Measurements from ENCODE around the gene PKP4. TPM values are rescaled to one million over a fixed set of nuclear protein-coding genes. Genes with fewer than 3 reads are reported as not detected.
A peak's percentile ranks its signal among the peaks of the same experiment; 100 is the strongest.
"Not testable (repeated sequence)": the region's sequence is repeated elsewhere in the genome, so short reads cannot be mapped to it uniquely, and the experiment has no call there.

The PKP4 gene
- total RNA-seq, 1 experiment from 2014 or later: 62.8 TPM

GRCh38 chr2:158457826-158458616, 1.3 kb downstream of the PKP4 start:
- Histone ChIP-seq H3K36me3 (peaks cover 4% of the 10 kb centered on the region; the same call in 1 of the 2 replicates), H3K27me3 (no peaks in the 10 kb centered on the region), H3K27ac (peak overlapping the region; percentile 85), H3K4me1 (peaks cover 13% of the 10 kb centered on the region), H3K4me3 (peak overlapping the region; percentile 80), H3K9me3 (replicated peaks) (no peaks in the 10 kb centered on the region)
- DNase-seq: peak; percentile 78 to 79

GRCh38 chr2:158458617-158458920, 1.8 kb downstream of the PKP4 start:
- Histone ChIP-seq H3K36me3 (peaks cover 4% of the 10 kb centered on the region; the same call in 1 of the 2 replicates), H3K27me3 (no peaks in the 10 kb centered on the region), H3K9me3 (replicated peaks) (no peaks in the 10 kb centered on the region), H3K27ac (peak overlapping the region; percentile 85), H3K4me3 (peak overlapping the region; percentile 80), H3K4me1 (peaks cover 13% of the 10 kb centered on the region)
- DNase-seq: no peak

- Histone ChIP-seq H3K36me3 (peaks cover 4% of the 10 kb centered on the region; the same call in 1 of the 2 replicates), H3K4me1 (peaks cover 13% of the 10 kb centered on the region), H3K27ac (peak overlapping the region; percentile 85; the same call in 1 of the 2 replicates), H3K9me3 (replicated peaks) (no peaks in the 10 kb centered on the region), H3K27me3 (no peaks in the 10 kb centered on the region), H3K4me3 (peak overlapping the region; percentile 80)
- peak in 1 of 2 experiments; percentile 23 for DNase-seq
Measured at GRCh38 chr2:158459161-158460003, 2.6 kb downstream of the PKP4 start.

GRCh38 chr2:158460632-158461297, 4.0 kb downstream of the PKP4 start:
- DNase-seq: peak in 1 of 2 experiments; percentile 31
- Histone ChIP-seq H3K27me3 (no peaks in the 10 kb centered on the region), H3K4me3 (no peak overlapping the region), H3K36me3 (peaks cover 4% of the 10 kb centered on the region; the same call in 1 of the 2 replicates), H3K9me3 (replicated peaks) (no peaks in the 10 kb centered on the region), H3K4me1 (peaks cover 13% of the 10 kb centered on the region), H3K27ac (no peak overlapping the region)

- H3K27ac ChIP-seq: no peak overlapping the region
- no peak for DNase-seq
- H3K4me1 ChIP-seq: peaks cover 13% of the 10 kb centered on the region
- no peaks in the 10 kb centered on the region for H3K9me3 ChIP-seq (replicated peaks)
- H3K4me3 ChIP-seq: no peak overlapping the region
- H3K36me3 ChIP-seq: peaks cover 4% of the 10 kb centered on the region; the same call in 1 of the 2 replicates
- H3K27me3 ChIP-seq: no peaks in the 10 kb centered on the region
Measured at GRCh38 chr2:158463496-158464095, 6.8 kb downstream of the PKP4 start.

- Histone ChIP-seq H3K4me1 (peaks cover 13% of the 10 kb centered on the region), H3K4me3 (no peak overlapping the region), H3K9me3 (replicated peaks) (no peaks in the 10 kb centered on the region), H3K36me3 (peaks cover 6% of the 10 kb centered on the region; the same call in 1 of the 2 replicates), H3K27me3 (no peaks in the 10 kb centered on the region), H3K27ac (no peak overlapping the region)
- DNase-seq: peak in 1 of 2 experiments; percentile 22
Measured at GRCh38 chr2:158464426-158465281, 7.9 kb downstream of the PKP4 start.

- no peaks in the 10 kb centered on the region for H3K4me1 ChIP-seq
- H3K27ac ChIP-seq: no peak overlapping the region
- no peak for DNase-seq
- no peak overlapping the region for H3K4me3 ChIP-seq
- H3K36me3 ChIP-seq: peaks cover 16% of the 10 kb centered on the region
- H3K27me3 ChIP-seq: no peaks in the 10 kb centered on the region
- no peaks in the 10 kb centered on the region for H3K9me3 ChIP-seq (replicated peaks)
Measured at GRCh38 chr2:158467248-158467647, 10.5 kb downstream of the PKP4 start.

GRCh38 chr2:158472829-158473228, 16.1 kb downstream of the PKP4 start:
- DNase-seq; H3K4me1 ChIP-seq; H3K9me3 ChIP-seq (replicated peaks); H3K4me3 ChIP-seq; H3K27me3 ChIP-seq; H3K27ac ChIP-seq: not testable (repeated sequence)
- H3K36me3 ChIP-seq: peaks cover 33% of the 10 kb centered on the region

- DNase-seq; H3K4me1 ChIP-seq; H3K27ac ChIP-seq; H3K4me3 ChIP-seq; H3K27me3 ChIP-seq; H3K9me3 ChIP-seq (replicated peaks): not testable (repeated sequence)
- peaks cover 33% of the 10 kb centered on the region for H3K36me3 ChIP-seq
Measured at GRCh38 chr2:158473300-158473699, 16.5 kb downstream of the PKP4 start.

- no peak for DNase-seq
- H3K27me3 ChIP-seq: no peaks in the 10 kb centered on the region
- no peak overlapping the region for H3K4me3 ChIP-seq
- no peak overlapping the region for H3K27ac ChIP-seq
- H3K9me3 ChIP-seq (replicated peaks): no peaks in the 10 kb centered on the region; the same call in 1 of the 2 replicates
- H3K4me1 ChIP-seq: no peaks in the 10 kb centered on the region
- H3K36me3 ChIP-seq: peaks cover 33% of the 10 kb centered on the region
Measured at GRCh38 chr2:158473719-158474392, 17.1 kb downstream of the PKP4 start.

- not testable (repeated sequence) for H3K27ac ChIP-seq; H3K4me3 ChIP-seq; H3K9me3 ChIP-seq (replicated peaks); DNase-seq; H3K4me1 ChIP-seq; H3K27me3 ChIP-seq
- H3K36me3 ChIP-seq: peaks cover 32% of the 10 kb centered on the region
Measured at GRCh38 chr2:158474526-158475011, 17.8 kb downstream of the PKP4 start.

GRCh38 chr2:158477202-158477601, 20.4 kb downstream of the PKP4 start:
- DNase-seq: no peak
- Histone ChIP-seq H3K9me3 (replicated peaks) (no peaks in the 10 kb centered on the region; the same call in 1 of the 2 replicates), H3K27me3 (no peaks in the 10 kb centered on the region), H3K27ac (no peak overlapping the region), H3K4me3 (no peak overlapping the region), H3K4me1 (no peaks in the 10 kb centered on the region), H3K36me3 (peaks cover 20% of the 10 kb centered on the region)

- Histone ChIP-seq H3K27me3 (no peaks in the 10 kb centered on the region), H3K4me1 (no peaks in the 10 kb centered on the region), H3K27ac (no peak overlapping the region), H3K9me3 (replicated peaks) (no peaks in the 10 kb centered on the region; the same call in 1 of the 2 replicates), H3K36me3 (peaks cover 16% of the 10 kb centered on the region; the same call in 1 of the 2 replicates), H3K4me3 (no peak overlapping the region)
- no peak for DNase-seq
Measured at GRCh38 chr2:158478237-158478636, 21.5 kb downstream of the PKP4 start.

Measured in SJCRH30 (cell line).